Raji (cell line): ENCODE results near the gene HYI.

ENCODE experiments used
- POLR2A ChIP-seq: IDR thresholded peaks from 2 replicates; pipeline ENCODE4 v1.6.1; 2011; ENCODE audit warnings: low read depth, low read length, control low read depth; ENCODE audit not compliant: insufficient read depth

The HYI gene

GRCh38 chr1:43466403-43466802, 12.7 kb upstream of the HYI start:
- no peak for TF ChIP-seq POLR2A

- TF ChIP-seq POLR2A: no peak
Measured at GRCh38 chr1:43465505-43466067, 11.9 kb upstream of the HYI start.

- no peak for TF ChIP-seq POLR2A
Measured at GRCh38 chr1:43464681-43465504, 11.2 kb upstream of the HYI start.

GRCh38 chr1:43463479-43463878, 9.7 kb upstream of the HYI start:
- TF ChIP-seq POLR2A: no peak

- TF ChIP-seq POLR2A: no peak
Measured at GRCh38 chr1:43460988-43461693, 7.4 kb upstream of the HYI start.

GRCh38 chr1:43455213-43455889, 1.6 kb upstream of the HYI start:
- TF ChIP-seq POLR2A: no peak

GRCh38 chr1:43454270-43455011, 710 bp upstream of the HYI start:
- no peak for TF ChIP-seq POLR2A

- TF ChIP-seq POLR2A: no peak
Measured at GRCh38 chr1:43452789-43453441, 816 bp downstream of the HYI start.

GRCh38 chr1:43451701-43452532, 1.8 kb downstream of the HYI start:
- no peak for TF ChIP-seq POLR2A

GRCh38 chr1:43451157-43451591, 2.6 kb downstream of the HYI start:
- TF ChIP-seq POLR2A: no peak

- TF ChIP-seq POLR2A: no peak
Measured at GRCh38 chr1:43450251-43450941, 3.3 kb downstream of the HYI start.

GRCh38 chr1:43449708-43450069, 4.0 kb downstream of the HYI start:
- TF ChIP-seq POLR2A: no peak
